Neural cell (in vitro differentiated cells): ENCODE results near the gene FMN2. TPM values are rescaled to one million over a fixed set of nuclear protein-coding genes. Genes with fewer than 3 reads are reported as not detected.

Source experiments
- polyA plus RNA-seq: library from polyadenylated mRNA; depleted of rRNA; stranded (reverse); fragments of >200 nt; gene quantifications from 2 replicates; pipeline ENCODE4 v1.2.3, GENCODE V29; 2014
- small RNA-seq, 3 experiments: library from RNA; depleted of rRNA; stranded (forward); fragments of <200 nt; gene quantifications; one replicate each; pipeline ENCODE3, GENCODE V24; 2012

FMN2 gene
- polyA plus RNA-seq, 1 donor from 2014 or later, result 23.9 TPM

Small RNAs within 50 kb of the gene (small RNA-seq; reads per million reads assigned to genes)
- gene RF00019, result 0 to 1.2 (median 0) reads per million in 3 experiments
